NCI-H1105 treated with DMSO at 0.1 percent for 48 hours (cell line): ENCODE results near the gene P3H1.

ENCODE experiments used
- DNase-seq: peaks from one replicate; lab custom pipeline; 2025; lab: John Stamatoyannopoulos, UW

Gene P3H1

DNA sequence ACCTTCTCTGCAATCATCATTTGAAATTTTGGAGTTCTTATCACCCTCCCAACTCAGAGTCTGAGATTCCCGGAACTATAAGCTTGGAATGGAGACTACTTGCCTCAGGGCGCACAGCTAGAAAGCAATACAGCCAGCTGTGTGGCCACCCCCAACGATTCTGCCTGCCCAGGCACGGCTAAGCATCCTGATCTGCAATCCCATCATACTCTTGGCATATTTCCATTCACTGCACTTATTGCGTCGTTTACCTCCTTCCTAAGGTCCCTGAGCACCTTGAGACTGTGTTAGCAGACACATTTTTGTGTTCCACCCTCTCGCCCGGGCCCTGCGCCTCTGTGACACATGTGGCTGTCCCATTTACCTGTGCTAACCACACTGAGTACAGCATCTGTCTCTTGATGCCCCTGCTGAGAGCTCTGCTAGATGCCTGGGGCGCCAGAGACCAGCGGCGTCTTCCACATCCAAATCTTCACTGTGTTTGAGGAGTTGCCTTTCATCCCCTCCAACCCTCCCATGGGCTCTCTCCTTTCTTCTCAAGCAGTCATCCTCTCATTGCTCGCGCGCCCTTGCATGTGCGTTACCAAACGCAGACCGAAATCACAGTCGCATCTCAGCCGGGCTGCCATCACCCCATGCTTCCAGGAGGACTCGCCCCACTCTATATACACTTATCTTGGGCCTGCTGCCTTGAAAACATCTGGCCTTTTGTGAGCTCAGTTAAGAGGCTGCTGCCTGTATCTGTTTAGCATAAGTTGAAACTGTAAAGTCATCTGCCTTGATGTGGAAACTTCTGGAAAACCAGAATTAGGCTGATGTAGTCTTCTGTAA lies 23.3 kb downstream of the P3H1 start:
- DNase-seq: peak; percentile 43

DNA sequence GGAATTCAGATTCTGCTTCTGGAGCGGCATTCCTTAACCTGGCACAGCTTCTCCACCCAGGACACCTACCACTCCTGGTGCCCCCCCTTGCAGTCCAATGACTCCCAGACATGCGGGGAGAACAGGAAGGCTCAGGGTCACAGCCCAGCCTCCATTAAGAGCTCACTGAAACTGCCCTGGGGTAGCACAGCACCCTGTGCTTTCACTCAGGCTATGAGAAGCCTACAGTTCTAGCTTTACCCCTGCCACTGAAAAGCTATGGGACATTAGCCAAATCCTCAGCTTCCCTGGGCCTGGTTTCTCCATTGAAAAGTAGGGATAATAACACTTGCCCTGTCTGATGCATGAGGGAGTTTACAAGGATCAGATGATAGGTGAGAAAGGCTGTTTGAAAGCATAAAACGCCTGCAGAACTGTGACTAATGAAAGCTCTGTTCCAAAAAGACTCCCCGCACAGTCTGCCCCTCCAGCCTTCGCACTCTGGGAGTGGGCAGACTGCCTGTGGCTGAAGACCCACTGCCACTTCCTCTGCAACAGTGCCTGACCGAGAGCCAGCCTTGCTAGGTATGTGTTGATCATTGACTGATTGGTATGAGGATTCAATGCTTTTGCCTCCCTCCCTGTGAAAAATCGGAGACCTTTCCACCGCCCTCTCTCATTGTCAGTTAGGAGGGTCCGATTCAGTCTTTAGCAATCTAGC lies 24.1 kb downstream of the P3H1 start:
- no peak for DNase-seq

DNA sequence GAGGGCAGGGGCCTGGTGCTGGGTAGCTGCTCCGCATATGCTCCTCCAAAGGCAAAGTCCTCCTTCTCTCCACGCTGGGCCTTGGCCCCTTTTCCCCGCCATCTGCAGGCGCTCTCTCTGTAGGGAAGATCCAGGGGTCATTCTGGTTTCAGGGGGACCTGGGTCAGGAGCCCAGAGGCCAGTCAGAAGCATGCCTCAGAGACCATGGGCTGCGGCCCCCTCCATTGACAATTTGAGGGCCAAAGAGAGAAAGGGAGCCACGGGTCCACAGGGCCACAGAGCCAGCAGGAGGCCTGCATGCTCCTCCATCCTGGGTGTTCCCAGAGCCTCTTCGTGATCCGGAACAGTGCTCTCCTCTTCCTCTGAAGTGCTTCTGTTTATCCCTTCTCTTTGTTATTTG lies 24.7 kb downstream of the P3H1 start:
- DNase-seq: no peak

DNA sequence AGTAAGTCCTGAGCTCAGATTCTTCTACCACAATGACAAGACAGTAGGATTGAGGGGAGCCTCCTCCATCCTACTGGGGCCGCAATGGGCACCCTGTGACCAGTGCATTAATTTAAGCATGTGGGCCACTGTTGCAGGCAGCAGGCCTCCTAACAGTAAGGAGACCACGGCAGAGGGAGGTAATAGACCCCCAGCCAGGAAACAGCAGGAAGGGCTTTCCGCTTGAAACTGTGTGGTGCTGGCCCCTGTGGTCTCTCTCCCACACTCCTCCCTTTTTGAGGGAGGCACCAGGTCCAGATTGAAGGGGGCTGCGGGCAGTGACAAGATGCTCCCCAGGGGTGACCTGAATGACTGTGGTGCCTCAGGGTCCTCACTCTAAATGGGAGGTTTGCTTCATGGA lies 25.1 kb downstream of the P3H1 start:
- no peak for DNase-seq

GRCh38 chr1:42740851-42741580 lies 25.8 kb downstream of the P3H1 start:
- no peak for DNase-seq

DNA sequence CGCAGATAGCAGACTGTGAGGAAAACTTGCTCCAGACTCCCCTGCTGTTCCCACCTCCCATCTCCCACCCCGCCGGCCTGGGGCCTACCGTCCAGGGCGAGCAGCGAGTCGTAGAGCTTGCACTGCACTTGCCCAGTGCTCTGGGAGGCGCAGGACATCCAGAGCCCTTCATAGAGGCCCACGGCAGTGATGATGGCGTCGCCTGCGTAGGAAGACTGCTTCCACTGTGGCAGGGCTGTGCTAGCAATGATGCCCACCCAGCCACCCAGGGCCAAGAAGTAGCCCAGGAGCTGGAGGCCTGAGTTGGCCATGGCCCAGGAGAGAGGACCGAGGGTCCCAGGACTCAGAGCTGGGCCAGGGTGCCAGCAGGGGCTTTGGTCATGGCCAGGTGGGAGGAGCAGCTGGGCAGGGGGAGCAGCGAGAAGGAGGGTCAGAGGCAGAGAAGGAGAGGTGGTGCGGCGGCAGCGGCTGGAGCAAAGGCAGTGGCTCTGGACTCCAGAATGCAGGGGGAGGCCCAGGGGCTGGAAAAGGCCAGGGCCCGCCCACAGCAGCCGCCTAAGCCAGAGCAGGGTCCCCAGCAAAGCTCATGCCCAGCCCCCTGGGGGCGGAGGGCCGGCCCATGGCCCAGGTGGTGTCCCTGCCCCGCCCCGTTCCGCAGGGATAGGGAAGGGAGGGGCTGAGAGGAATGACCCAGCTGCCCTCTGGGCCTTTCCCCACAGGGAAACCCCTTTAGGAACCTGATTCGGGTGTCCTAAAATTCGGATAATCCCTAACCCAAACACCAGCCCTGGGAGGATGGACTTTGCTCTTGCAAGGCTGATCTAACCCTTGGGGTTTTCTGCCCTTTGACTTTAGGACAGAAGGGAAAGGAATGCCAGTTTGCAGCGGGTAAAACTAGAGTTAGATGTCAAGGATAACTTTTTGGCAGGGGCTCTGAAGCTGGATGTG lies 26.8 kb downstream of the P3H1 start, which contains the start of gene CLDN19:
TSS of gene CLDN19 (minus strand) at position 484 of the 948 bp plus-strand sequence. CDS start at position 311, 173 bp downstream.
- DNase-seq: no peak

DNA sequence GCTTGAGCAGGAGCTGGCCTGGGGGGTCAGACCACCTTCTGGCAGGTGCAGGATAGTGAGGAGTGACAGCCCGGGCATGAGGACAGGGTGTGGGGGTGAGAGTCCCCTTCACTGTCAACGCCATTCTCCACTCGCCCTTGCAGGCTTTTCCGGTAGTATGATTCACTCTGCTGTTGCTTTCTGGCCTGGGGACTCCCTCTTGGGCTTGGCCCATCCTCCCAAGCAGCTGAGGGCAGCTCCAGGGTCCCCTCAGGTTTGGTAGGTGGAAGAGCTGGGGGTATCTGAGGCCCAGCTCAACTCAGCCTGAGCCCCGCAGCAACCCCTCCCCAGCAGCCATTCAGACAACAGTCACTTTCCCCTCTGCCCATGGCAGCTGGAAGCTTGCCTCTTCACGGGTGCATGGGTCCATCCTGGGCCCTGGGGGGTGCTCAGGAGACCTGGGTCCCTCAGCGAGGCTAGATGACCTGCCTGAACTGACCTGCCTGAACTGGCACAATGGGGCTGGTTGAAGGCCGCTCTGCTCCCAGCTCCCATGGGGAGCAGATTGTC lies 28.1 kb downstream of the P3H1 start:
- no peak for DNase-seq

GRCh38 chr1:42737986-42738677 lies 28.7 kb downstream of the P3H1 start:
- no peak for DNase-seq

- no peak for DNase-seq
Measured at GRCh38 chr1:42737257-42737656, 29.6 kb downstream of the P3H1 start.

- no peak for DNase-seq
Measured at GRCh38 chr1:42736571-42737200, 30.1 kb downstream of the P3H1 start.

- no peak for DNase-seq
Measured at GRCh38 chr1:42736152-42736551, 30.7 kb downstream of the P3H1 start.

DNA sequence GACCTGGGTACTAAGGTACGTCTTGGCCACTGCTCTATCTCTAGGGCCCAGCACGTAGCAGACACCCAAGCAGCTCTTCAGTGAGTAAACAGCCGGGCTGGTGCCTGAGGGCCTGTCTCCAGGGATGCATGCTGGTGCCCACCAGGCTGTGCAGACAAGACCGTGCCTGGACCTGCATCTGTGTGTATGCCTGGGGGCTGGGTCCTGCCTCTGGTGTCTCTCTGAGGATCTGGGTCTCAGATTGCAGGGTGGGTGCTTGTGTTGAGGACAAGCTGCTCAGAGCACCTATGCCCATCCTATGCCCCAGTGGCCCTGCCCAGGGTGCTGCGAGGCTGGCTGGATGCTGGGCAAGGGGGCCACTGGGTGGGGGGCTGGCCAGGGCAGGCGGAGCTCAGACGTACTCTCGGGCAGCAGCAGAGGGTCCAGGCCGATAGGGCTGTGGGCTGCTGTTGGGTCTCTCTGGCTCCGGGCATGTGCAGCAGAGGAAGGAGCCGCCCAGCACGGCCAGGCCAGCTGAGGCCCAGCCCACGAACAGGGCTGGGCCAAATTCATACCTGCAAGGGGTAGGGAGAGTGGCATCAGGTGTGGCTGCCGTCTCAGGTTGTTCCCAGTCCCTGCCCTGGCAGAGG lies 31.2 kb downstream of the P3H1 start:
- no peak for DNase-seq

DNA sequence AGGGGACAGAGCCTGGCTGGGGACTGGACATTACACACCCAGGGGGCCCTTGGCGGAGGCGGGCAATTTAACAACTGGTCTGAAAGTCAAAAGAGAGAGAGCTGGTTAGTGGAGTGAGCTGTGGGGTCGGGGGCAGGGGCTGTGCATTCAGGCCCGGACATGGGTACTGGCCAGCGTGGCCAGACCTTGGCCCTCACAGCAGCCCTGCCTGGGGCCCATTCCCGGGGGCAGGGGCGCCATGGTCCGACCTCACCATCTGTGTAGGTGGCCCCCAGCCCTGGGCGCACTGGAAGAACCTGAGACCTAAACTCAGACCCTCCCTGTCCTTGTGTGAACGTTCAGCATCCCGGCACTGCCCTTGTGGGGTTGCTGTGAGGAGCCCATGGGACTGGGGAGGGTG lies 31.8 kb downstream of the P3H1 start:
- DNase-seq: no peak

GRCh38 chr1:42734201-42735035 lies 32.4 kb downstream of the P3H1 start:
- DNase-seq: no peak

DNA sequence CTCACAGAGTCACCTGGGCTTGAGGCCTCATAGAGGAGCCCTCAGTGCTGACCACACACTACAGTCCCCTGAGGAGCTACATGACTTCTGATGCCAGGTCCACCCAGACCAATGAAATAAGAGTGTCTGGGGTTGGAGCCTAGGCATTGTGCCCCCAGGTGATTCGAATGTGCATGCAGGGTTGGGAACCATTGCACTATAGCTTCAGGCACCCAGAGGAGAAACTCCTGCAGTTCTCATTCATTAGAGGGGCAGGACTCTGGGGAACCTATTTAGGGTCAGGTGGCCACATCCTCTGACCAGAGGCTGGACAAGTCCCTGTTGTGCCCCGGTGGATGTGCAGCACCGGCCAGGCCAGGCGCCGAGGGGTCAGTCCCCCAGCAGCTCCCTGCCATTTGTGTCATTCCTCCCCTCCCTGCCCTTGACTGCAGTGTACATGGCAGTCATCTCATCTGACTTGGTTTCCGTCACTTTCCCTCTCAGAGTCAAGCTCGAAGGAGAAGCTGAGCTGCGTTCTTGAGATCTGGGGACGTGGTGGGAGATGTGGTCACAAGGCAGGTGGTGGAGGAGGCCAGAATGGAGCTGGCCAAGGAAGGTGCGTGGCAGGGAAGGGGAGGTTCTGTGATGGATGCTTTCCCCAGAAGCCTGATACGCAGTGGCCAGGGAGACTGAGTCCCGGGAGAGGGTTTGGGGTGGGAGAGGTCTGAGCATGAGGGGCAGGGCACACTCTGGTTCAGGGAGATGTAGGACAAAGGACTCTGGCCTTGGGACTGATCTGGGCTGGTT lies 33.2 kb downstream of the P3H1 start:
- no peak for DNase-seq

DNA sequence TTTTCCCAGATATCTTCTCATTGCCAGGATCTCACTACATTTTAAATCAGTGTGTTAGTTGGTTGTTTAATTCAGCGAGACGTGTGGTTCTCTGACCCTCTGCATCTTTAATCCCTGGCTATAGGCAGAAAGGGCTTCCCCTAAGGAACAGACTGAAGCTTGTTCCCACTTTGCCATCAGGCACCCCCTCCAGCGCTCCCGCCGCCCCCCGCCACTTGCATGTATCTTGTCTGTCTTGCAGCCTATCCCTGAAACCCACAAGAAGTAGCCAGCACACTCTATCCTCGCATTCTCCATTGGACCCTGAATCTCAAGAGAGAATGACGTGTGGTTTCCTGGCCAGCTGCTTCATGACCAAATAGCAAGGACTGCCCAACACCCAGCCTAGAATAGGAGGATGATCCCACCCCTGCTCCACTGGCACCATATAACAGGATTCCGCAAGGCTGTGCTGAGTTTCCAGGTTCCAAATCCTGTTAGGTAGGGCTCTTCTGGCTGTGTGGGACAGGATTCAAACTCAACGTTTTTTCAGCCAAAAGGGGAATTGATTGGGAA lies 34.6 kb downstream of the P3H1 start:
- no peak for DNase-seq

DNA sequence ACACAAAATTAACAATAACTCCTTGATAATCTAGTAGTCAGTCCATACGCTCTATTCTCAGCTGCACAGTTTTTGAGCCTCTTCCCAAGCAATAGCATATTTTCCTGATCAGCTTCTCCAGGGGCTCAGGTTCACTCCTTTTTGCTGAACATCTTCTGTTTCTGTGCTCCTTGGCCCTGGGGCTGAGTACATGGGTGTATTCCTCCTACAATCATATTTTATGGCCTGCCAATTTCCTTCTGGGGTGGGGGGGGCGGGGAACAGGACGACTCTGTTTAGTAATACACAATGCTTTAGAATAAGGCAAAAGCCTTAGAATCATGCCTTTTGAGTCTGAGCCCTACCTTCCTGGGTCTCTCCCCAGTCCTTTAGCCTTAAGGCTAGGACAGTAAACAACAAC lies 35.2 kb downstream of the P3H1 start:
- no peak for DNase-seq

- DNase-seq: no peak
Measured at GRCh38 chr1:42730988-42731387, 35.8 kb downstream of the P3H1 start.
